CD4-positive, alpha-beta T cell treated with Interleukin-17A for 1 hour (primary cell): Measurements from ENCODE around the gene RACK1.
A peak's percentile ranks its signal among the peaks of the same experiment; 100 is the strongest.

ENCODE experiments used
- DNase-seq: peaks from one replicate; pipeline ENCODE4 v3.0.0-alpha.2; 2020

Gene RACK1

DNA sequence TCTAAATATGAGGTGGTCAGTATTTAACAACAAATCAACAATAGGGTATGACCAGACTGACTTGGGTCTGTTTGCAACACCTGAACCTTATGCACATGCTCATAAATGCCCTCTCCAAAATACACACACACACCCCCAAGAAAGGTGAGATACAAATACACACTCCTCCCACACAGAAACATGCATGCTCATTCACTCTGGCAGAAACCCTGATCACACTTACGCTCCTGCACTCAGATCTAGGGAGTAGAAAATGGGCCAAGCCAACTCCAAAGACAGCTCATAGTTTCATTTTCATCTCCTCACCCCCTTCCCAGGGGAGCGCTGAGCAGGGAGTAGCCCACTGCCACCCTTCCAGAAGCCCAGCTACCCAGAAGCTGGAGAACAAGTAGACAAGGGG lies 50.0 kb downstream of the RACK1 start:
- no peak for DNase-seq

DNA sequence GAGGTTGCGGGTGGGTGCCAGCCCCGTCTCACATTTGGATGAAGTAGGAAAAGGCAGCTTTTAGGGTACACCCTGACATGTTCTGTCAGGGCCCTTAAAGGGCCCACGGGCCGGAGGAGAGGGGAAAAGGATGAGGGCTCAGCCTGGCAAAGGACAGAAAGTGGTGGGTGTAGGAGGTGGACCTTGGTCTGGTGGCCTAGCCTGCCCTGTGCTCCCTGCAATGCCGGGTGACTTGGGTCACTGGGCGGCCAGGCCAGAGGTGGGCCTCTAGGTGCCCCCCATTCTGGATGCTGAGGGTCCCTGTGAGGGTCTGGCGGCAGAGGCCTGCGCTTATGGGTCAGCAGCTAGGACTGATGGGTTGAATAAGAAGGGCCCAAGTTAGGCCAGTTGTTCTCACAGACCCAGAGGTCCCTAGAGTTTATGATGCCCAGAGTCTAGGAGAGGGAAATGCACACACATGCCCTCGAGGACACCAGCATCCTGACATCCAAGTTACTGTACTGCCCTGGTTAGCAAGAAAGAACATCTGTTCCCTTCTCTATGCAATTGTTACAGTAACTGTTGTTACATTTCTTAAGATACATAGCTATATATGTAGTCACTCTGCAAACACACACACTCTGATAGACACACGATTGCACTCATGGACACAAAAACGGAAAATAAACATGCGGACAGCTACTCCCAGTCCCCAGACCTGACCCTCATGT lies 51.2 kb downstream of the RACK1 start:
- no peak for DNase-seq

DNA sequence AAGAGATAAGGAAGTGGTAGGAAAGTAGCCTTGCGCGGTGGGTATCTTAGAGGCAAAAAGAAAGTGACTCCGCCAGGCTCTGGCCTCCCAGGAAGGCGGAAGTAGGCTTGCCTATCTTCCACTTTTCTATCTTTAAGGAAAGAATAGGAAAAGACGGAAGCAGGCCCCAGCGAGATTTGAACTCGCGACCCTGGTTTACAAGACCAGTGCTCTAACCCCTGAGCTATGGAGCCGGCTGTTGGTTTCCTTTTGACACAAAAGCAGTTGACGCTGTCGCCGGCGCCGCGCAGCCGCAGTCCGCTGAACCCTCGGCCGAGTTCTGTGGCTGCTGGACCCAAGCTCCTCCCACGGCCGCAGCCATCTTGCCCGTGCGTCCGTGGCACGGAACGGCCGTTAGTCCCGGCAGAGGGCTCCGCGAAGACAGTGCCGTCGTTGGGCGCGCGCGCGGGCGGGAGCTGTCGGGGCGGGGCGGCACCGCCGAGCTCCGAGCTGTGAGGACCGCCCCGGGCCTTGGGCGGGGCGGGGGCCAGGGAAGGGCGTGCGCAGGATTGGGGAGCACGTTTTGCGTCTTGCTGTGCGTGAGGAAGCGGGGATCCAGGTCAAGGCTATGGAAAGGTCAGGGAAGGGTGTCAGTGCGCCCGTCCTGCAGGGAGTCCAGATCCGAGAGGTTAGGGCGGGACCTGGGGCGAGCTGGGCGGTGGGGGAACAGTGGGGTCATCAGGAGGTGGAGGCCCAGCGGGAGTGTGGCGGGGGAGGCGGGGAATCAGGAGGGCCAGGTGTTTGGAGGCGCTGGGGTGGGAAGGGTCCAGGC lies 52.0 kb downstream of the RACK1 start:
- DNase-seq, result peak; percentile 98

DNA sequence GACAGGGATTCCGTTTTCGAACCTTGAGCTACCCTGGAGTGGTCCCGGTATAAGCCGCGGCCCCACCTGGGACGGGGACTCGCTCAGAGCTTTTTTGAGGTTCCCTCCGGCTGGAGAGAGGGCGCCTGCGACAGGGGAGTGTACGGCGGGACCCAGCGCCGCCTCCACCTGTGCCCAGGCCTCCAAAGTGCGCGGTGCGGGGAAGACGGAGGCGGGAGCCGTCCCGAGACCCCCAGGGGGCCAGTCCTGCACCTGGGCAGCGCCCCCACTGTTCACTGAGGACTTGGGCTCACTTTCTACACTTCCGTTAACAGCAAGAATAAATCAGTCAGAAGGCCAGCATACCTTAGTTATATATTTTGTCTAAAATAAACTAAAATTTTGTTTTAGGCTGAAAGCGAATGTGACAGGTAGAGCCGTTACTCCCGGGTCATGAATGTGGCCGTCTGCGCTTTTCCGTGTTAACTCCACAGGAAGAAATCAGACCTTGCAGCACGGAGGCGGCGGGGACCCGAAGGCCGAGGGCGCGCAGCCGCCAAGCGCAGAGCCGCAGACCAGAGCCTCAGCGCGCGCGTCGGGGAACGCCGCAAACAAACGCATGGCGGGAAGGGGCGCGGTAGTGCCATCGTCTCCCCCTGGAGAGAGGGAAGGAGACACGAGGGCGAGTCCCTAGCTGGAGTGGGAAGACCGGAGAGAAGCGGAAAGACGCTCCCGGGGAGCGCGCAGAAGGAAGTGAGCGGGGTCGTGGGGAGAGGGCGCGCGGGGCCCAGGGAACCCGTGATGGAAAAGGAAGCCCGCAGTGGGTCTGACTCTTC lies 52.8 kb downstream of the RACK1 start:
- DNase-seq, result peak; percentile 55

DNA sequence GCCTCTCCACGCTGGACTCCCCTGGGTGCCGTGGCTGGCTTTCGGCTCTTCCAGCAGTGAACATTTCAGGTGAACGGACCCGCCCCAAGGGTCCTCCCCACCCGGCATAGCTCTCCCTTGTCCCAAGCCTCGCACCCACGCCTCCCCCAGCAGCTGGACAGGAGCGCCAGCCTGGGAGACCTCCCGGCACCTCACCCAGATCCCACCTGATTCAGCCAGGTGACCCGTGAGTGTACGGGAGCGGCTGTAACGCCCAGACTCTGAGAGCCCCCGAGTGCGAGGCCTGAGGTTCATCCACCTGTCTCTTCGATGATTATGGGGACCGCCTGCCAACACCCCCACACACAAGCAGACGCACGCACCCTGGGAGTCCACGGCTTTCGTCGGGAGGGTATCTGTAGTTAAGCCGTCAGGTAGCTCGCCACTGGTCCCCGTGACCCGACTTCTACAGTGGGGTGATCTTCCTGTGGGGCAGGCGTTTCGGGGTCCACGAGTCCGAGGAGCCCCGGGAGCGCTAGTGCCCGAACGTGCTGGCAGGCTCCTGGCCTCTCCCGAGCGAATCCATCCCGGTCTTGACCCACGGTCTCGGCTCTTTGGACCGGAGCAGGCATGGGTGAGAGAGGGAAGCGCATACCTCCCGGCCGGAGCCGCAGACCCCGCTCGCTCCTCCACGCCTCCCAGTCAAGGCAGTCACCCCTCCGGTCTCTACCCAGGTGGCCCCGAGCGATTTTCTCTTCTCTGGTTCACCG lies 53.6 kb downstream of the RACK1 start:
- peak; percentile 50 for DNase-seq

DNA sequence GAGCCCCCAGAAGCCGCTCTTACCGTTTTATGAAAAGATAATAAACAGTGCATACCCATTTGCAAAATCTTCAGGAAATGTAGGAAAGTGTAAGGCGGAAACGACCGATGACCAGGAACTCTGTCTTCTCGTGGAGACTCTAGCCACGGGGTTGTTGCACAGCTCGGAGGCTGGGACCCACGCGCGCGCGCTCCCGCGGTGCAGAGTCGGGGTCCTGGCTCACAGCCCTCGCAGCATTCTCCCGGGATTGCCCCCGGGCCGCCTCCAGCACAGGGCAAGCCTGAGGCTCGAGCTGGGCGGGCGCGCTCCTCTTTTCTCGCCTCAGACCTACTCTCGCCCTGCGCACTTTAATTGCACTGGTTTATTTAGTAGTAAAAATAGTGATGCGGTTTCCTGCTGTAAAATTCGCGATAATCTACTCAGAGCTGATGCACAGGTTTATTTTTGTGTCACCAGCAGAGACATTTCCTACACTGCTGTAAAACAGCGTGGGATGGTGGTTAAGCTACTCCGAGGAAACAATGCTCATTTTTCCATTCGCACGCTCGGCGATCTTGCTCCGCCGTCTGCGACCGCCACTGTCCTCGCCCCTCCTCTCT lies 54.2 kb downstream of the RACK1 start:
- peak; percentile 73 for DNase-seq

DNA sequence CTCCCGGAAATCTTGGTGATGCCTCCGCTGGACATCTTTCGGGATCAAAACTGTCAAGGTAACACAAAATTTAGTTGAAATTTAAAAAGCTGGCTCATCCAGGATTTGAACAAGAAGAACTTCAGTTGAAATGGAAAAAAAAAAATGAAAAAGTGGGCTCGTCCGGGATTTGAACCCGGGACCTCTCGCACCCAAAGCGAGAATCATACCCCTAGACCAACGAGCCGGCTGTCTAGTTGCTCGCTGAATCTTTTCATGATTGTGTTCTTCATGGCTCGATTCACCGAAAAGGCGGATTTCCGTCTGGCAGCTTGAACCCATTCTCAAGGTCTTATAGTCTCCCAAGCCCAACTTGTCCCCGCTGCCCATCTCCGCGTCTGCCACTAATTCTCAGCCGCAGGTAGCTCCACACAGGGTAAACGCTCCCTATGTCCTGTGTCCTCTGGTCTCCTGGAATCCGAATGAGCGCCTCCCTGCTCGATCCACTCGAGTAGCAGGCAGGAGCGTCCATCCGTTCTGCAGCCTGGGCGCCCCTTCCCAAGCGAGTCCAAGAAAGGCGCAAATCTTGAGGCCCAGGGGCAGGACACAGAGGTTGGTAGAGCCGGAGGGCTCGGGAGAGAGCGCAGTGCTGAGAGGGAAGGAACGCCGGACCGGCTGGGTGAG lies 54.9 kb downstream of the RACK1 start:
- DNase-seq, result peak; percentile 90

DNA sequence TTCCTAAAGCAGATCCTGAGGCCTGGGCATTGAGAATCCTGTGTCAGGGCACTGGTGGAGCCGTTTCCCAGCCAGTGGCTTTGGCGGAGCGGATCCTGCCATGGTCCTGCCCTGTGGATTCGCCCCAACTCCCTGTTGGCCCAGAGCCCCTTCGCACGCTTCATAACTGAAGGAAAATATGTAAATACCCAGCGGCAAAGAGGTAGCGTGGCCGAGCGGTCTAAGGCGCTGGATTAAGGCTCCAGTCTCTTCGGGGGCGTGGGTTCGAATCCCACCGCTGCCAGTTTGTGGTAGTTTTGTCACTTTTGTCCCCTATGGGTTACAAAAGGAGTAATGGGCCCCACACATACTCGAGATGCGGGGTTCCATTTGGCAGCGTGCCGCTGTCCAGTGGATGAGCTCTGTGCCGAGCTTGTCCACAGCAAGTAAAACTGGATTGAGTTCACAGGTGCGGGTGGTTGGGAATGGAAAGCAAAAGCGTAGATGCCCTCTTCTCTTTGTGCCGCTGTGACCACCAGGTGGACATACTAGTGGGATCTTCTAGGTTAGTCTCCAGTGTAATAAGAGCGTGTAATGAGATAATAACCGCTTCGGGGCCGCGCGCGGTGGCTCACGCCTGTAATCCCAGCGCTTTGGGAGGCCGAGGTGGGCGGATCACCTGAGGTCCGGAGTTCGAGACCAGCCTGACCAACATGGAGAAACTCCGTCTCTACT lies 56.0 kb downstream of the RACK1 start:
- peak; percentile 70 for DNase-seq

DNA sequence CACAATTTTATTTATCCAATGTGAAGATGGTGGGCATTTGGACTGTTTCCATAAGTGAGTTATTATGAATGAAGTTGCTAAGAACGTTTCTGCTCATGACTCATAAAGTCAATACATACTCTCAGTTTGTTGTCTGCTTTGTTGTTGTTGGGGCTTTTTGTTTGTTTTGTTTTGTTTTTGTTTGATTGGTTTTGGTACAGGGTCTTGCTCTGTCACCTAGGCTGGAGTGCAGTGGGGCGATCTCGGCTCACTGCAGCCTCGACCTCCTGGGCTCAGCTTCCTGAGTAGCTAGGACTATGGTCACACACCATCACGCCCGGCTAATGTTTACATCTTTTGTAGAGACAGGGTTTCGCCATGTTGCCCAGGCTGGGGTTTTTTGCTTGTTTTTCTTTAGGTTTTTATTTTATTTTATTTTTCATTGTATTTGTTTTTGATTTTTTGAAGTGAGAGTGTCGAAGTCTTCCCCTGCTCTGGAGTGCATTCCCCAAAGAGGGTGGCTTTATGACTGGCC lies 56.7 kb downstream of the RACK1 start:
- peak; percentile 39 for DNase-seq
